ENCODE data around the gene ZNF3.

The ZNF3 gene

DNA sequence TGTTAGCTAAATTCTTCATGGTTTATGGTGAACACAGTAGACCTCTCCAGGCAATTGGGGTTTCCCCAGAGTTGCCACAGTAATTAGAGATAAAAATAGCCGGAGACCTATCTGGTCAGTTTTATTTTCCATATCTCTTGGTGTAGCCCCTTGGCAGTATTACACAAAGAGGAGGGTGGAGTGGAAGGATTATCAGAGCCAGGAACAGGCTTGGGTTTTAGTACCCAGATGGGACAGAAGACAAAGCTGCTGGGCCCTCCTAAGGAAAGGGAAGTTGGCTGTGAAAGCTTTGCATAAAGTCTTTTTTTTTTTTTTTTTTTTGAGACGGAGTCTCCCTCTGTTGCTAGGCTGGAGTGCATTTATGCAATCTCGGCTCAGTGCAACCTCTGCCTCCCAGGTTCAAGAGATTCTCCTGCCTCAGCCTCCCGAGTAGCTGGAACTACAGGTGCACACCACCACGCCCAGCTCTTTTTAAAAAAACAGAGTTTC lies 22.2 kb downstream of the ZNF3 start:
- no peak for DNase-seq (ENCODE audit: low spot score)
- in situ Hi-C loops (cut with MboI; ENCODE audit: low sequenced_read_pairs, unreplicated experiment), result no loop called here
- TF ChIP-seq, protein P1, sequence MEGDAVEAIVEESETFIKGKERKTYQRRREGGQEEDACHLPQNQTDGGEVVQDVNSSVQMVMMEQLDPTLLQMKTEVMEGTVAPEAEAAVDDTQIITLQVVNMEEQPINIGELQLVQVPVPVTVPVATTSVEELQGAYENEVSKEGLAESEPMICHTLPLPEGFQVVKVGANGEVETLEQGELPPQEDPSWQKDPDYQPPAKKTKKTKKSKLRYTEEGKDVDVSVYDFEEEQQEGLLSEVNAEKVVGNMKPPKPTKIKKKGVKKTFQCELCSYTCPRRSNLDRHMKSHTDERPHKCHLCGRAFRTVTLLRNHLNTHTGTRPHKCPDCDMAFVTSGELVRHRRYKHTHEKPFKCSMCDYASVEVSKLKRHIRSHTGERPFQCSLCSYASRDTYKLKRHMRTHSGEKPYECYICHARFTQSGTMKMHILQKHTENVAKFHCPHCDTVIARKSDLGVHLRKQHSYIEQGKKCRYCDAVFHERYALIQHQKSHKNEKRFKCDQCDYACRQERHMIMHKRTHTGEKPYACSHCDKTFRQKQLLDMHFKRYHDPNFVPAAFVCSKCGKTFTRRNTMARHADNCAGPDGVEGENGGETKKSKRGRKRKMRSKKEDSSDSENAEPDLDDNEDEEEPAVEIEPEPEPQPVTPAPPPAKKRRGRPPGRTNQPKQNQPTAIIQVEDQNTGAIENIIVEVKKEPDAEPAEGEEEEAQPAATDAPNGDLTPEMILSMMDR (IDR thresholded peaks at IDR 0.05; ENCODE audit: borderline replicate concordance, control extremely low read depth, extremely low read depth, insufficient read depth, missing control alignments), result no peak

DNA sequence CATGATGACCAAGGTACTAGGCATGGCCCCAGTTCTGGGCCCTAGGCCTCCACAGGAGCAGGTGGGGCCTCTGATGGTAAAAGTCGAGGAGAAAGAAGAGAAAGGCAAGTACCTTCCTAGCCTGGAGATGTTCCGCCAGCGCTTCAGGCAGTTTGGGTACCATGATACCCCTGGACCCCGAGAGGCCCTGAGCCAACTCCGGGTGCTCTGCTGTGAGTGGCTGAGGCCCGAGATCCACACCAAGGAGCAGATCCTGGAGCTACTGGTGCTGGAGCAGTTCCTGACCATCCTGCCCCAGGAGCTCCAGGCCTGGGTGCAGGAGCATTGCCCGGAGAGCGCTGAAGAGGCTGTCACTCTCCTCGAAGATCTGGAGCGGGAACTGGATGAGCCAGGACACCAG lies 24.5 kb downstream of the ZNF3 start:
- TF ChIP-seq, protein P1 (IDR thresholded peaks at IDR 0.05; ENCODE audit: borderline replicate concordance, control extremely low read depth, extremely low read depth, insufficient read depth, missing control alignments), result no peak

DNA sequence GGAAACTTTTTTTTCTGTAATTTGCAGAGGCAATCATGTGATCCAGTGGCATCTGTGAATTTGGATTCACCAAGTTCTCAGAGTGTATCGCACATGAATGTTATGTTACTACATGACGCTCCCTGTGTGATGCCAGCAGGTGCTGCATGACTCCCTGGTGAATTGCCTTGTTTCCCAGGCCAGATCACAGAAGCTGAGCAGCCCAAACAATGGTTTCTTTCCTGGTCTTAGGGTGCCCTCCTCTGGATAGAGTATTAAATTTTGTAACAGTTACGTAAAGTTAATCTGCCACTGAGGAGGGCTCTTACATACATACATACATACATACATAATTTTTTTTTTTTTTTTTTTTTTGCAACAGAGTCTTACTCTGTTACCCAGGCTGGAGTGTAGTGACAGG lies 28.3 kb downstream of the ZNF3 start:
- TF ChIP-seq, protein P1 (IDR thresholded peaks at IDR 0.05; ENCODE audit: borderline replicate concordance, control extremely low read depth, extremely low read depth, insufficient read depth, missing control alignments), result no peak
- in situ Hi-C loops (cut with MboI; ENCODE audit: low sequenced_read_pairs, unreplicated experiment), result no loop called here
- DNase-seq (ENCODE audit: low spot score), result peak; percentile 62

More for the DNA sequence above, 24.5 kb downstream of the ZNF3 start:
- no peak for DNase-seq (ENCODE audit: low spot score)
- in situ Hi-C loops (cut with MboI; ENCODE audit: low sequenced_read_pairs, unreplicated experiment), result no loop called here

DNA sequence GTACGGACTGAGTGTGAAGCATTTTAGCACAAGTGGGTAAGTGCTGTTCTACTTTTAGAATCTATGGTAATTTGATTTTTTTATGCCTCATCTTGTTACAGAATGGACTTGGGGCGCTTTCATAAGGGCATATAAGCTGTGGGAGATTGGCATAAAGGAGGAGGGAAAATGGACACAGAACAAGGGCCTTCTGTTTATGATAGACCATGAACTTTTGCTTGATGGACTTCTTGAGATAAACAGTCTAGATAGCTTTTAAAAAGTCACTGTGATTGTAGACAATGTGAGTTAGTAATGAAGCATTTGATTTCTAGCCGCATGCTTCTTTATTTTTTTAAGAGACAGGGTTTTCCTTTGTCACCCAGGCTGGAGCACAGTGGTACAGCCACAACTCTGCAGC lies 29.9 kb downstream of the ZNF3 start:
- TF ChIP-seq, protein P1 (IDR thresholded peaks at IDR 0.05; ENCODE audit: borderline replicate concordance, control extremely low read depth, extremely low read depth, insufficient read depth, missing control alignments), result no peak
- in situ Hi-C loops (cut with MboI; ENCODE audit: low sequenced_read_pairs, unreplicated experiment), result no loop called here
- DNase-seq (ENCODE audit: low spot score), result no peak

DNA sequence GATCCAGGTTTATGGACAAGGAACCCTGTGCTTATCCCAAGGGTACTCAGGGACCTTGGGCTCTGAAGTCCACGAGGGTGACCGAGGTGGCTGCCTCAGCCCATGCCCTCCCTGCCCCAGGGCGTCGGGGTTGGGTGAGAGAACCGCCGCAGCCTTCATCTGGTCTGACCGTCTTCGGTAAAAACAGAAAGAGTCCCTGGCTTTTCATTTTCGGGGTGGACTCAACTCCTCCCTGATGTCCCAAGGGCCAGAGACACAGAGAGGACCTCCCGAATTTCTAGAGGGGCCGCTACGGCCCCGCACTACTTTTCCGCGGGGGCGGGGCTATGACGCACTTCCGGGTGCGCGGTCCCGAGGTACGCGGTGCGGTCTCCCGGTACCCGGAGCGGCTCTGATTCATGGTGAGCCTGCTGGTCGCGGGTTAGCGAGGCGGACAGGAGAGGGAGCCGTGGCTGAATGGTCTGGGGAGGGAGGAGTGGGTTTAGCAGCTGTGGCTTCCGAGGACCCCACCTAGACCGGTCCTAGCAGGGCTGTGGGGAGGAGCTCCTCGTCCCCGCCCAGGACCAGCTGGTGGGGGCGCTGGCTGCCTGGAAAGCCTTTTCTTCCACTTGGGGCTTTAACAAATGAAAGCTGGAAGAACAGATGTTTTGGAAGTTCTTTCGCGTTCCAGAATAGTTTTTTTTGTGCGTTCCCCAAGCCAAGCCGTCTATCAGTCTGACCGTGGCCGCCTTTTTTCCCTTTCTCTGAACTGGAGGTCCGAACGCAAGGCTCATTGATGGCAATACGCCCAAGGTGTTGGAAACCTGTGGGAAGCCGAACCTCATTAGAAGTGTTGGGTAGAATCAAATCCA lies 31.9 kb downstream of the ZNF3 start, which contains the start of gene ZSCAN21:
Gene ZSCAN21, plus strand, starts transcription at position 334 of the 851 bp plus-strand sequence. CDS start 7,233 bp downstream, outside the sequence.
- TF ChIP-seq, protein P1 (IDR thresholded peaks at IDR 0.05; ENCODE audit: borderline replicate concordance, control extremely low read depth, extremely low read depth, insufficient read depth, missing control alignments), result peak; percentile 30
- in situ Hi-C loops (cut with MboI; ENCODE audit: low sequenced_read_pairs, unreplicated experiment), result no loop called here
- DNase-seq (ENCODE audit: low spot score), result peak; percentile 93

DNA sequence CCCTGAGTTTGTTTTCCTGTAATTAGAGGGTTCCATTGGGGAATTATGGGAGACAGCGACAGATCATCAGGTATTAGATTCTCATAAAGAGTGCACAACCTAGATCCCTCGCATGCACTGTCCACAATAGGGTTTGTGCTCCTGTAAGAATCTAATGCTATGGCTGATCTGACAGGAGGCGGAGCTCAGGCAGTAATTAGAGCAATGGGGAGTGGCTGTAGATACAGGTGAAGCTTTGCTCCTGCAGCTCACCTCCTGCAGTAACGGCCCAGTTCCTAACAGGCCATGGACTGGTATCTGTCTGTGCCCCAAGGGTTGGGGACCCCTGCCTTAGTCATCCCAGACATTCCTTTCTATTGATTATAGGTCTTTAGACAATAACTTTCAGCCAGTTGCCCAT lies 32.8 kb downstream of the ZNF3 start:
- in situ Hi-C loops (cut with MboI; ENCODE audit: low sequenced_read_pairs, unreplicated experiment), result no loop called here

More for the DNA sequence above, 32.8 kb downstream of the ZNF3 start:
- DNase-seq (ENCODE audit: low spot score), result no peak
- TF ChIP-seq, protein P1 (IDR thresholded peaks at IDR 0.05; ENCODE audit: borderline replicate concordance, control extremely low read depth, extremely low read depth, insufficient read depth, missing control alignments), result no peak

Measured in GM13976 (cell line).